Measurements from ENCODE around the gene IRF4.
"Not testable (repeated sequence)": the region's sequence is repeated elsewhere in the genome, so short reads cannot be mapped to it uniquely, and the experiment has no call there.

IRF4 gene

GRCh38 chr6:423055-423798, 31.7 kb downstream of the IRF4 start:
- DNase-seq, result no peak

DNA sequence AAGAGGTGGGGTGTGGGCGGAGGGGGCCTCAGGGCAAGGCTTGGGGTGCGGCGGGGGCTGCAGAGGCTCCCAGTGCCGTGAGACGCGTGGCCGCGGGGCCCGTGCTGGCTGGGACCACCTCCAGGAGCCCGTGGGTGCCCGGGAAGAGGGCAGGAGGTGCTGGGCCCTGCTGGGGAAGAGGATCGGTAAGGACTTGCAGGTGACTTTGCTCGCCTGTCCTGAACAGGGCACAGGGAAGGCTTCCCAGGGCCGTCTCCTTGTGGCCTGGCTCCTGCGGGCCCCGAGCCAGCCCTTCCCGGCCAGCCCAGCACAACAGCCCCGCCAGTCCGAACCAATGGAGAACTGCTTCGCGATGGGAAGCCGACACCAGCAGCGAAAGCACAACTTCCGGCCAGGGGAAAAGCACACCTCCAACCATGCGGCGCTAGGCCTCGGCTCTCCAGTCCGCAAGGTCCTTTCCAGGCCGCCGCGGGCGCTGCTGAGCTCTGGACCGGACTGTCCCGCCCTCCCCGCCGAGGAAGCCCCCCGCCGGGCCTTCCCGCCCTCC, 32.3 kb downstream of the IRF4 start:
- no peak for DNase-seq

- DNase-seq, result no peak
Measured at GRCh38 chr6:424741-425417, 33.3 kb downstream of the IRF4 start.

- DNase-seq, result not testable (repeated sequence)
Measured at GRCh38 chr6:425418-425788, 33.9 kb downstream of the IRF4 start.

- DNase-seq, result not testable (repeated sequence)
Measured at GRCh38 chr6:426198-426738, 34.7 kb downstream of the IRF4 start.

- no peak for DNase-seq
Measured at GRCh38 chr6:428047-428603, 36.6 kb downstream of the IRF4 start.

GRCh38 chr6:429515-430121, 38.1 kb downstream of the IRF4 start:
- DNase-seq, result no peak

DNA sequence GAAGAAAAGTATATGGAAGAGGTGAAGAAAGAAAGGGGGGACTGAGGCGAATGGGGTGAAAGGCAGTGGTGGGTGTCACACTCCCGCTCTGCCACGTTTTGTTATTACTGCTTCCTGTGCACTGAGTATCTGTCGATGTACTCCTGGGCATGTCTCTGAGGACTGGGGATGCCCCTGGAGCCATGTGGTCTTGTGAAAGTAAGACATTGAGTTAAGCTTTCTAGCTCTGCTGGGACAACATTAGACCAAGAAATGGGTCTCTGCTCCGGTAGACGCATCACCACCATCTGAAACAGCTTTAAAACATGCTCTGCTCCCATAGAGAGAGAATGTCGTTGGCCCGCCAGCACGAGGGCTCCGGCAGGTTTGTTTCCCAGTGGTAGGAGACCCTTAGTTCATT, 40.0 kb downstream of the IRF4 start:
- DNase-seq, result no peak

GRCh38 chr6:431986-432385, 40.4 kb downstream of the IRF4 start:
- peak; percentile 5 for DNase-seq

DNA sequence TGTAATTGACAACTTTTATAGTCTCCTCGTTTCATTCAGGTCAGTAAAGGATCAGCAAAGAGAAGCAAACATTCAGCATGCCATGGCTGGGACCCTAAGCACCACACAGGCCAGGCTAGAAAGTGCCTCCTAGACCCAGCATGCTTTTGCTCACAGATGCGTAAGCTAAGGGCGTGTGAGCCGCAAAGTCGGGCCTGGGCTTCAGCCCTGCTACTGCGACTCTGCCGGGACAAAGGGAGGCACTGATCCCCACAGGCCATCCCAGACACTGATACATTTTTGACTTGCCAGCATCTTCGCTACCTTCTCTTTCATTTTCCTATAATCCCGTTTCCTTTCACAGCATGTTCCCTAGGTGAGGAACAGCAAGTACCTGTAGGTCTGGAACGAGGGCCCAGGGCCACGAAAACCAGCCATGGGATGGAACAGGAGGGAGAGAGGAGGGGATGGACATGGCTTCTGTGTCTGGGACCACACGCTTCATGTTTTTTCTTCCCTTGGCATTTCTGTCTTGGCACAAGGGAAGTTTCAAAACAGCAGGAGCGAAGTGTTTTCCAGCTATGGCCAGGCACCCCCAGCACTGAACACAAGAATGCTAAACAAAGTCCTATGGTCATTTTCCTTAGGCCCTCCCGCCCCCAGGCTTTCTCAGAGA, 42.6 kb downstream of the IRF4 start:
- no peak for DNase-seq

DNA sequence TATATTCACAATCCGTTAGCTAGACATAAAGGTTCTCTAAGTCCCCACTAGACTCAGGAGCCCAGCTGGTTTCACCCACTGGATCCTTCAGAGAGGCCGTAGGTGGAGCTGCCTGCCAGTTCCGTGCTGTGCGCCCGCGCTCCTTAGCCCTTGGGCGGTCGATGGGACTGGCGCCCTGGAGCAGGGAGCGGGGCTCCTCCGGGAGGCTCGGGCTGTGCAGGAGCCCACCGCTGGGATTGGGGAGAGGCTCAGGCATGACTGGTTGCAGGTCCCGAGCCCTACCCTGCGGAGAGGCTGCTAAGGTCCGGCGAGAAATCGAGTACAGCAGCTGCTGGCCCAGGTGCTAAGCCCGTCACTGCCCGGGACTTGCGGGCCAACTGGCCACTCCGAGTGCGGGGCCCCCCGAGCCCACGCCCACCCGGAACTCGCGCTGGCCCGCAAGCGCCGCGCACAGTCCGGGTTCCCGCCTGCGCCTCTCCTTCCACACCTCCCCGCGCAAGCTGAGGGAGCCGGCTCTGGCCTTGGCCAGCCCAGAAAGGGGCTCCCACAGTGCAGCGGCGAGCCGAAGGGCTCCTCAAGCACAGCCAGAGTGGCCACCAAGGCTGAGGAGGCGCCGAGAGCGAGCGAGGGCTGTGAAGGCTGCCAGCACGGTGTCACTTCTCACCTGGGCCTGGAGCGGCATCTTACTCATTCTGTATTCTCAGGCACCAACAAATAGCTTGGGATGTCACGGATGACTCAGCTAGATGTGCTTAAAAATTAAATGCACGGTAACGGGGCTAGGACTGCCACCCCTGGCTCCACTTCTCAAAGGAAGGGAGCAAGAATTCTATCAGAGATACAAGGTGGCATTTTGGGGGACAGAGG, 44.1 kb downstream of the IRF4 start:
- DNase-seq, result no peak

DNA sequence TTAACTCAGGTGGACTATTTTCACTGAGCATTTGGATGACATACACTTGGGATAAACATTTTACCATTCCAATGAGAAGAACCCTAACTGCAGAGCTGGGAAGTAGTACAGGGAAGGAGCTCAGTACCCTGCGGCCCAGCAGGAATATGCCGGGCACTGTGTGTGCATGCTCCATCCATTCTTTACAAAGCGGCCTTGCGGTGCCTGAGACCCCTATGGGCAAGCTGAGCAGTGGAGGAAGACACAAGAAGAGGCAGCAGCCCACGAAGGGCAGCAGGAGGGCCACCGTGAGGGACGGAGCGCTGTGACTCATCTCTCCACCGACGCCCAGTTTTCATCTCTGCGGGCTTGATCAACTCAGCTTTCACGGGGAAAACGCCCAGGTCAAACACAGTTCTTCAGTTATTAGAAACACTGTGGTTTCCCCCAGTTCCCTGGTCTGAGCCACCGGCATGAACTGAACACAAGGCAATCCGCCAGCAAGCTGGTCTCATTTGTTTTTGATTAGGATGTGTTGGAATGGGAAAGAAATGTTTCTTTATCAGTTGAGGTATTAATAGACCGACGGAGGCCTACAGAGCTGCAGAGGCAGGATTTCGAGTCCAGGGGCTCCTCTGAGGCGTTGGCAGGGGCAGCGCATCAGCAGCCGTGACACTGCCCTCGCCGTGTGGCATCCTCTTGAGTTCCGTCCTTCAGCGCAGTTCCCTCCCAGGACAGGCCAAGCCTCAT, 44.9 kb downstream of the IRF4 start:
- DNase-seq, result no peak

DNA sequence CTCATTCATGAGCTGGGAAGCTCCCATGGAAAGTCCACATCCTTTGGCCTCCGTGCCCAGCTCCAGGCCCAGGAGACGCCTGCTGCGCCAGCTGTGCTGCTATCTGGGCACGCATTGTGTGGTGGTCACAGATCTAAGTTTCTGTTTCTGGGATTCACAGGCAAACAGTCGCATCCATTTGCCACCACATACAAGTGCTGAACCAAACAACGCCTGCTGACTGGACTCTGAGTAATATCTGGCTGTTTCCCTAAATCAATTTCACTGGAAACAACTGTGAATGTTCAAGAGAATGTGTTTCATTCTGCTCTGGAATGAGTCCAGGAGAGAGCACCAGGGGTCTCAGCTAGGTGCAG, 45.5 kb downstream of the IRF4 start:
- no peak for DNase-seq

DNA sequence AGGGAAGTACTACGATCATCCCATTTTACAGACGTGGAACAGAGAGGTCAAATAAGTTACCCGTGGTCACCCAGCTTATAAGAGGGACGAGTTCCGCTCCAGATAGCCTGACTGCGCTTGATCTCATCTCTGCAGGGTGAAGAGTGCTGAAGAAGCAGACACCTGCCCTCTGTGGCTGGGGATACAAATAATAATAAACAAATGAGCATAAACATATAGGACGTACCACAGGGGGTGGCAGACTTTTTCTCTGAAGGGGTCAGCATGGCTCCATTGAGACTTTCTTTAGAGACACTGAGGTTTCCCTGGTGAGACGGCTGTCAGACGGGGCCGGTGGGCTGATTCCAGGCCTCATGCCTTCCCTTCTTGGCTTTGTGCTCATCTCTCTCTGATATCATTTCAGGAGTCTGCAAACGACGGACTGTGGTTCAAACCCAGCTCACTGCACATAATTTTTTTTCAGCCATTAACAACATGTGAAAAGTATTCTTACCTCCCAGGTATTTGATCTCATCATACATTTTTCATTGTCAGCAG, 47.1 kb downstream of the IRF4 start:
- DNase-seq, result no peak

DNA sequence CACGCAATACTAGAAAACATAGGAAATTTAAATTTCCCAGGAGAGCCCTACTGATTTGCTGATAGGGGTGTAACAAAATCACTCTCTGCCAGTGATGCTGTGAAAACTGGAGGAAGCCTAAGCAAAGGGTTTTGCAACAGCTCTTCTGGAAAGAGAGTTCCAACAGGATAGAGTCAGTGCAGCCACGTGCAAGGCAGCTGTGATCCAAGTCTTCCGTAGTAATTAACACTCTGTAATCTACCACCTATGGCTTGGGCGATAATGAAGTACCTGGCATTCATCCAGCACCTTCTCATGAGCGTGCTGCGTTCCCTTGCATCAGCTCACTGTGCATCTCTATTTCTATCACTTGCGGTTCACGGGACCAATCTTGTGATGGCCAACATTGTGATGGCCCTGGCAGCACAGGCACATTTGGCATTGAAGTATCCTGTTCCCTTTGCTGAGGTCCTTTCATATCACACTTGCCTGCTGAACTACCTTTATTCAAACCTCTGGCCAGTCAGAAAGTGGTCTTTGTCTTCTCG, 48.2 kb downstream of the IRF4 start:
- DNase-seq, result no peak

DNA sequence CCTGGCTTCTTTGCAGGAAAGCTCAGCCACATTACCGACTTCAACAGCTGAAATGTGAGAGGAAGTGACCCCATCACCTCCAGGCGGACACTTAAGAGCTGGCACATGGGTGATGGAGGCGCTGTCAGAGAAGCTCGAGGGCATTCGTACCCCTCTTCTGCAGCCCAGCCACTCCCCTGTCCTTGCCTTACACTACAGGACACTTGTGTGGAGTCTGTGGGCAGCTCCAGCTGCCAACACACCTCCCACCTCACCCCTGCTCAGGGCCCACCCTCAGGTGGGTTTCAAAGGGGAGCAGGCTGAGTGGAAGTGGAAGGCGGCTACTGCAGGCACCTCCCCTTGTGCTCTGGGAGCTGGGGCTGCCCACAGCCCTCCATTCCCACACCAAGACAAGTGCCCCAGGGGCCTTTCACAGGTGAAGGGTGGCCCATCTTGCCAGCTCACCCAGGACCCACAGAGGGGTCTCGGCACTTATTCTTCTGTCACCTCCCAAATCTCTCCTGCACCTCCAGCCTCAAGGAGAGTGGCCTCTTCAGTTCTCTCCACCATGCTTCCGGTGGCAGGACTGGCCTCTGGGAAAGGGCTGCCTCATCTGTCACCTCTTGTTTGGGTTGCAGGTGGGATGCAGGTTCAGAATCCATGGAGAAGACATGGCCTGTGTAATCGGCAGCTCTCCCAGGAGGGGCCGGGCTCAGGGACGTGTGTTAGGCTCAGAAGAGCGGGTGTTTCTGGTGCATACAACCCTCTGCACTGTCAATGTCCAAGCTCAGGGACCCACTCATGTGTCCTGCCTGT, 49.8 kb downstream of the IRF4 start:
- DNase-seq, result no peak

GRCh38 chr6:443621-444159, 52.1 kb downstream of the IRF4 start:
- no peak for DNase-seq

GRCh38 chr6:444653-445275, 53.2 kb downstream of the IRF4 start:
- no peak for DNase-seq

Measured in kidney glomerular epithelial cell (primary cell).